ENCODE measurements around the gene LHX3.

The LHX3 gene

DNA sequence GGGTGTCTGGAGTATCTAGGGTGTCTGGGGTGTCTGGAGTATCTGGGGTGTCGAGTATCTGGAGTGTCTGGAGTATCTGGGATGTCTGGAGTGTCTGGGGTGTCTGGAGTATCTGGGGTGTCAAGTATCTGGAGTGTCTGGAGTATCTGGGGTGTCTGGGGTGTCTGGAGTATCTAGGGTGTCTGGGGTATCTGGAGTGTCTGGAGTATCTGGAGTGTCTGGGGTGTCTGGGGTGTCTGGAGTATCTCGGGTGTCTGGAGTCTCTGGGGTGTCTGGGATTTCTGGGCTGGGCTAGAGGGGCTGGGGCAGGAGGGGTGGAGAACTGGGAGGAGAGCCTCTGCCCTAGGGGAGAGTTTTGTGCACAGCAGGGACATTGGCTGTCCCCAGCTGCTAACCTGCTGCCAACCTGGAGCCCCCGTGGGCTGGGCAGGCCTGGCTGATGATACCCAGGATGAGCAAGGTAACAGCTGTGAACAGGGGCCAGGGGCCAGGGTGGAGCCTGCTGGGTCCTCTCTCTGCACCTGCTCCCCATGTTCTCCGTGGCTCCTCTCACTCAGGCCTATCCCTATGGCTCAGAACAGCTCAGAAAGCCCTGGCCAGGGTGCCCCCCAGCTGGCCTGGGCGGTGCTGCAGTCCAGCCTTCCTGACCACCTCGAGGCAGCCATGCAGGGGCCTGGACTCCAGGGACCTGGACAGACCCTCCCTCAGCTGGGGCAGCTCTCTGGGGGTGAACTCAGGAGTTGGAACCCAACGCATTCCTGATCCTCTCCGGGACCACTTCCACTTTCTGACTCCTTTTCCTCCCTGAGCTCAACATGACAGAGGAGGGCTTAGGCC lies 29.9 kb downstream of the LHX3 start:
- DNase-seq = no peak

DNA sequence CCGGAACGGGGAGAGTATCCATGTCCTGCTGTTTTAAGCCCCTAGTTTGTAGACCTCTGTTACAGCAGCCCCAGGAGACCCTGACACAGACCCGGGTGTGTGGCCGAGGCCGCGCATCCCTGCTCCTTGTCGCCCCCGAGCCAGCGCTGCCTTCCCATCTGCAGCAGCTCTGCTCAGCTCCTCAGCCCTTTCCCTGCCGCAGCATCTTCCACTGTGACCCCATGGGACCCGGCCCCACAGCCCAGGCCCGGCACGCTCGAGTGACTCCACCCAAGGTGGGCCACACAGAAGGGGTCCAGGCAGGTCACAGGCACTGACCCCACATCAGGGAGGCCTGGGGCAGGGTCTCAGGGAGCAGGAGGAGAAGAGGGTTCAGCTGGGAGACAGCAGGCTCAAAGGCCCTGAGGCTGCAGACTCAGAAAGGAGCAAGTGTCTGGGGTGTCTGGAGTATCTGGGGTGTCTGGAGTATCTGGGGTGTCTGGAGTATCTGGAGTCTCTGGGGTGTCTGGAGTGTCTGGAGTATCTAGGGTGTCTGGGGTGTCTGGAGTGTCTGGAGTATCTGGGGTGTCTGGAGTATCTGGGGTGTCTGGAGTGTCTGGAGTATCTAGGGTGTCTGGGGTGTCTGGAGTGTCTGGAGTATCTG lies 31.2 kb downstream of the LHX3 start:
- DNase-seq = no peak

DNA sequence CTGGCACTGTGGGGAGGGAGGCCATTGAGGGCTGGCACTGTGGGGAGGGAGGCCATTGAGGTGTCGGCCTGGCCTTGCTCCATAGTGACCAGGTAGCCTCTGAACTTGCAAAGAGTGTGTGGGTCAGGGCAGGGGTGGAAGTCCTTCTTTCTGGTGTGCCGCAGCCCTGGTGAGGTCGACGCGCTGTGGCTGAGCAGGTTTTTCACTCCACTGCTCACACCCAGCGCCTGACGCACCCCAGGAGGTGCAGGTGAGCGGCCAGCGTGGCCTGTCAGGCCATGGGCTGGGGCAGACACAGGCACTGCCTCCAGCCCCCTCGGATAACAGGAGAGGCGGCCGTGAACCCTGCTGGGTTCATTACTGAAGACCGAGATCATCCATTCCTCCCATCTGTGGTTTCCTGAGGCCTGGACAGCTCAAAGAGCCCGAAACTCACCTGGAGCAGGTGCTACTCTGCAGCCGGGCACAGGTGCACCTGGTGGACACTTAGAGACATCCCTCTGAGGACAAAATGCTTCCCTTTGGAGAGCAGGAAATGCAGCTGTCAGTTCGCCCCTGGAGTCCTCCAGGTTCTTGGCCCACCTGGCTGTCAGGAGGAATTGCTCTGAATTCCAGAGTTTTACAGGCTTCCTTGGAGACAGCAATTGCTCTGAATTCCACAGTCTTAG lies 32.4 kb downstream of the LHX3 start:
- DNase-seq = no peak

DNA sequence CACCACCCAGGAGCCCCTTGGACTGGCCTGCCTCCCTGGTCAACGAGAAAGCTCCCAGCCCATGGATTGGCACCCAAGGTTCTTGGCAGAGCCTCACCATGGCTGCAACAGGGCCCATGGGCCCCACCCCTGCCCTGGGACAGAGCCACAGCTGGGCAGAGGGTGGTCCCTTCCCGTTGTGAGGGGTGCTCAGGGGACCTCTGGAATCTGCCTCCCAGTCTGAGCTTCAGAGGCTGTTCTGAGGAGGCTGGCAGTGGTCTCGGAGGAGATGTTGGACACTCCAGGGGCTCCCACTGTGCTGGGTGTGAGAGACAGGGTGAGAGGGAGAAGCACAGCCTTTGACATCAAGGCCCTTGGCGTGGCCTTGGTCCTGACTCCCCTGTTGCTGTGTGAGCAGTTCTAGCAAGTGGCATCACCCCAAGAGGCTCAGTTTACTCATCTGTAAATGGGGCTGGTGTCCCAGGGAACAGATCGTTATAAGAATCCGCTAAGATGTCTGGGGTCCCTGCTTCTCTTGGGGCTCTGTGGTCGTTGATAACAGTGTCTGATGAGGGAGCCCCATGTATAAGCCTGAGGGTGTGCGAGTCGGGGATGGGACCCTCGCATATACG lies 33.0 kb downstream of the LHX3 start:
- no peak for DNase-seq

DNA sequence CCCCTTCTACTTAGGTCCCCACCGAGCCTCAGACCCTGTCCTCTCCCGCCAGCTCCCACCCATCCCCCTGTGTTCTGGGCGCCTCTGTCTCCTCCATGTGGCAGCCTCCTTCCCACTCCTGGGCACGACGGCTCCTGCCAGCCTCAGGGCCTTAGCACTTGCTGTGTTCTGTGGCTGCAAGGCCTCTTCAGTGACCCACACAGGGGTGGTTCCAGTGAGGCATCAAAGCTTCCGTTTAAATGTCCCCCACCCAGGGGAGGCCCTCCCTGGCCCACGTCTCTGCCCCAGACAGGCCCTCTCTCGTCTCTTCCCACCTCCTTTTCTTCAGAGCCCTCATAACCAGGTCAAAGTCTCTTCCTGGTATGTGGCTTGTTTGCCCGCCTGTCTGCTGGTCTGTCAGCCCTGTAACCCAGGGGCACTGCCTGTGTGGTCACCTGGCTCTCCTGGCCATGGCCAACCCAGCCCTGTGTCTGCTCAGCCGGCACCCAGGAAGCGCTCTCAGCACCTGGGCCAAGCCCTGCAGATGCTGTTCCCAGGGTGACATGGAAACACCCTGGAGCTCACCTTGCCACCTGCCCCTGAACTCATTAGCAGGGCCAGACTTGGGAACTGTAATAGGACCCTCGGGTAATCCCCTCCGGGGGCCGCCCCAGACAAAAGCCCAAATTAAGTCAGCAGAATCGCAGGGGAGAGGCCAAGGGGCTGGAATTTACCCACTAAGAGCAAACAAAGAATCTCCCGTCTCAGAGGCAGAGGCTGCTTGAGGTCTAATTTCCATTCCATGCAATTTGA lies 33.7 kb downstream of the LHX3 start:
- DNase-seq = no peak

DNA sequence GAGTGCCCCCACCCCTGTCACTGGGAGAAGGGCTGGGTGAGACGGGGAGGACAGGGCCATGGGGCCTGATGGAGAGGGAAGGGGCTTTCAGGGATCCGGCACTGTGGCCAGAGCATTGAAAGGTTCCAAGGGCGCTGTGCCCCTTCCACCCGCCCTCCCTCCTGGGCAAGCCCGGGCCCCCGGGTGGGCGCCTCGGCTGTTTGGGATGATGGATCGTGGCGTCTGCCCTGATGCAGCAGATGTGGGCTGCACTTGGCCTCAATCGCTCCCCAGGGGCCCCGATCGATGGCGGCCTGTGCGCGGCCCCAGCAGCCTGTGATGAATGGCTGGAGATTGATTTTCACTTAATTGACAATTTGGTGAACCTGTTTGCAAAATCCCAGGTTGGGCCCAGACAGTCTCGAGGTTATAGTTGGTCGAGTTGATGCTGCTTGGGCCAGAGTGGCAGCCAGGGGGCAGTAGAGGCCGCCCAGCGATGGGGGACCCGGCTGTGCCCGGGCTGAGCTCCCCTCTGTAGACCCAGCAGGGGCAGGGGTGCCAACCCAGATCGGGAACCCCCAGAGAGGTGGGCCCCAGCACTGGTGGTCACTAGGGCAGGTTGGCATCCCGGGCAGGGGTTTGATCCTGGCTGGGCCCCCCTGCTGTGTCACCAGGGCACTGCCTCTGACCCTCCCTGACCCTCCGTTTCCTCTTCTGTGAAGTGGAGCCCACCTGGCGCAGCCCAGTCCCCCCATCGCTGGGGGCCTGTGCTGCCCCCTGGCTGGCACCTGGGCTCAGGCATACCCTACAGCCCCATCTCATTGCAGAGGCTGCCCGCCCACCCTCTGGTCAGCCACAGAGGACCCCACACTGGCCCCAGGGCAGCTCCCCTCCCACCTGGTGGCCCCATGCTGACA lies 34.7 kb downstream of the LHX3 start:
- no peak for DNase-seq

DNA sequence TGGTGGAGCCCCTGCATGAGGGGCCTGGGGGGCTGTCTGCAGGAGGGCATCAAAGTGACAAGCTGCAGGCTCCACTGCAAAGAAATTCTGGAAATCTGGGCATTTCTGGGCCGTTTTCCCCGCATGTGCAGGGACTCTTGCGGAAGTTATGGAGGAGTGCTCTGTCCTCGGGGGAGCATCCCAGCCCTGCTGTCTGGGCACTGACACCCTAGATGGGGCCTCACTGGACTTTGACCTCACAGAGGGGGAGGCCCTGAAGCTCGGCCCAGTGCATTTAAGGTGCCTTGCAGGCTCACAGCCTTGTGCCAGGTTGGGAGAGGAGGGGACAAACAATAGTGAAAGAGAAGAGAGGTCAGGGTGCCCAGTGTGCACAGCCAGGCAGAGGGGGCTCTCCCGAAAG lies 35.4 kb downstream of the LHX3 start:
- DNase-seq = no peak

DNA sequence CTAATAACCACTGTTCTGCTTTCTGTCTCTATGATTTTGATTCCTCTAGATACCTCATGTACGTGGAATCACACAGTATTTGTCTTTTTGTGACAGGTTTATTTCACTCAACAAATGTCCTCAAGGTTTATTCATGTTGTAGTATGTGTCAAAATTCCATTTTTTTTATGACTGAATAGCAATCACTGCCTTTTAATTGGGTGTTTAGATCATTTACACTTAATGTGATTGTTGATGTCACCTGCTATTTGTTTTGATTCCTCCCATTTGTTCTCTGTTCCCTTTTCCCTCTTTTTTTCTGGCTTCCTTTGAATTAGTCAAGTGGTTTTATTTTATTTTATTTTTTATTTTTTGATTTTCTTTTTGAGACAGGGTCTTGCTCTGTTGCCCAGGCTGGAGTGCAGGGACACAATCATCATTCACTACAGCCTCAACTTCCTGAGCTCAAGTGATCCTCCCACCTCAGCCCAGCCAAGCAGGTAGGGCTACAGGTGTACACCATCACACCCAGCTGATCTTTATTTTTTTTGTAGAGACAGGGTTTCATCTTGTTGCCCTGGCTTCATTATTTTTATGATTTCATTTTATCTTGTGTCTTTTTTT lies 41.6 kb downstream of the LHX3 start:
- DNase-seq = no peak

DNA sequence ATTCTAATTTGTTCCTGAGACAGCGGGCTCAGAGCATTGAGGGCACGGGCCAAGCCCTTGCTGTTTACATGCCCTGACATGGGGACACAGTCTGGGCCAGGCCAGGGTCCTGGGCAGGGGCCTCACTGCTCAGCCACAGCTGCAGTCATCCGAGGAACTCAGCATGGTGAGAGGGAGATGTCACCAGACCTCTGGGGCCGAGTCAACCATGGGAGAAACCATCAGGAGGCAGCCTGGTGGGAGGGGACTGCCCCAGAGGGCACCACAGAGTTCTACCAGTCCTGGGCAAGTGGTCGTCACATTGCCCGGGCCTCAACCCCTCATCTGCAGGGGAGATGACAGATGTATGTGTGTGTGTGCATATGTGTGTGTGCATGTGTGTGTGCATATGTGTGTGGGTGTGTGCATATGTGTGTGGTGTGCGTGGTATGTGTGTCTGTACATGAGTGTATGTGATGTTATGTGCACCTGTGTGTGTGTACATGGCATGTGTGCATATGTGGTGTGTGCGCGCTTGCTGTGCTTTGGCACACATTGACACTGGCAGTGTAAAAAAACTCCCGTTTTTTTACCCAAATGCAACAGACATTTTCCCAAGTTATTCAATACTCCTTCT lies 43.8 kb downstream of the LHX3 start:
- DNase-seq = no peak

DNA sequence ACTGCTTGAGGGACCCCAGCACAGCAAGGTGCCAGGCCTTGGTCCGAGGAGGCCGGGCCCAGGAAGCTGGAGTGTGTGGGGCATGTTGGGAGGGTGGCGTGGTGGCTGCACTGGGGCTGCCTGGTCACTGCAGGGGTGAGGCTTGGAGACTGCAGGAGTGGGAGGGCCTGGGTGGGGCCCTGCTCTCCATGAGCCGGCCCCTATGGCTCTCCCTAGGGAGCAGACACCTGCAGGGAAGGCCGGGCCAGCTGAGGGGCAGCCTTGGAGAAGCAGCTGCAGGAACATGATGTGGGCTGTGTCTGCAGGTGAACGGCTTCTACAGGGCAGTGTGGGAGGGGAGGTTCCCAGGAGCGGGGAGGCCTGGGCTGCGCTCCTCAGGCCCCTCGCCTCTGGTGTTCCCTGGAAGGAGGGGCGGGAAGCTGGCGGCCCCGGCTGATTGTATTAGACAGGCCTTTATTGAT lies 44.5 kb downstream of the LHX3 start:
- no peak for DNase-seq

DNA sequence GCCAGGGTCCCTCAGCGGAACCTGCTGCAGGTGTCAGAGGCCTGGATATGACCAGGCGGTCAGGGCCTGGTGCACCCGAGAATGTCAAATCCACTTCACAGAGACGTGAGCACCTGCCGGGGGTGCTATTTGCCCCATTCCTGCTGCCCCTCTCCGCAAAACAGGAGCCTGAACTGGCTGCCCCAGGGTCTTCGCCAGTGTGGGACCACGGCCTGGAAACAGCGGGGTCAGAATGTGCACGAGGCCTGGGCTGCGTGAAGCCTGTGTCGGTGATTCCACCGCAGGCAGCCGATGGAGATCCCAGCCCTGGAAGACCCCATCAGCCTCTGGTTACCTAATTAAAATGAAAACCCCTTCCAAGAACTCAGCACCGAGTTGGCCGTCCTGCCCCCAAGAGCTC lies 45.1 kb downstream of the LHX3 start:
- DNase-seq = no peak

DNA sequence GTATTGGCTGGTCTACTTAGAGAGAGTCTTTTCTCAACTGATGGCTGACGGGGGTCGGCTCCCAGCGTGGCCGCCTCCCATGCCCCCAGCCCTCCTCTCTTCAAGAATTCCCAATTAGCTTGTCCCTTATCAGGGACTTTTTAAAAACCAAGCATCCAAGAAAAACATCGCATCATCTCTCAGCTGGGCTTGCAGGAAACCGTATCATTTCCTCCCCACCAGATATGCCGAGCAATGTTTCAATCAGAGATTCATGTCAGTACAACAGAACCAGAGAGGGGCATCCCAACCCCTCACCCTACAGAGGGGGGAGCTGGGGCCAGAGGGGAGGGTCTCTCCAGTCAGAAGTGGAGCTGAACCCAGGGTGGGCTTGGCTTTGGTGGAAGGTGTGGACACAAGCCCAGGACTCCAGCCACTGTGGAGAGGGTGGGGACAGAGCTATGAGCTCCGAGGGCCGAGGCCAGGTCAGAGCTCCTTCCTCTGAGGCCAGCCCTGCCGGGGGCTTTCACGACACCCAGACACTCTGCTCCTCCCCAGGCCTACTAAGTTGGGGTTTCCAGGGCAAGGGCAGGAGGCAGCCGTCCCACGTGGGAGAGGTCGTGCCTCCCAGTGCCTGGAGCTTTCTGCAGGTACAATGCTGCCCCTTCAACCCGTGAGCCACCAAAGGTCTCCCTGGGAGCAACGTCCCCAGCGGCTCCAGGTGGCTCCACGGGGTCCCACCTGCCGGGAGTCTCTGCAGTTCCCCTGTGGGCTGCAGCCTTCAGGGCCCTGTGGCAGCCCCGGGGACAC lies 47.3 kb downstream of the LHX3 start:
- DNase-seq = no peak

DNA sequence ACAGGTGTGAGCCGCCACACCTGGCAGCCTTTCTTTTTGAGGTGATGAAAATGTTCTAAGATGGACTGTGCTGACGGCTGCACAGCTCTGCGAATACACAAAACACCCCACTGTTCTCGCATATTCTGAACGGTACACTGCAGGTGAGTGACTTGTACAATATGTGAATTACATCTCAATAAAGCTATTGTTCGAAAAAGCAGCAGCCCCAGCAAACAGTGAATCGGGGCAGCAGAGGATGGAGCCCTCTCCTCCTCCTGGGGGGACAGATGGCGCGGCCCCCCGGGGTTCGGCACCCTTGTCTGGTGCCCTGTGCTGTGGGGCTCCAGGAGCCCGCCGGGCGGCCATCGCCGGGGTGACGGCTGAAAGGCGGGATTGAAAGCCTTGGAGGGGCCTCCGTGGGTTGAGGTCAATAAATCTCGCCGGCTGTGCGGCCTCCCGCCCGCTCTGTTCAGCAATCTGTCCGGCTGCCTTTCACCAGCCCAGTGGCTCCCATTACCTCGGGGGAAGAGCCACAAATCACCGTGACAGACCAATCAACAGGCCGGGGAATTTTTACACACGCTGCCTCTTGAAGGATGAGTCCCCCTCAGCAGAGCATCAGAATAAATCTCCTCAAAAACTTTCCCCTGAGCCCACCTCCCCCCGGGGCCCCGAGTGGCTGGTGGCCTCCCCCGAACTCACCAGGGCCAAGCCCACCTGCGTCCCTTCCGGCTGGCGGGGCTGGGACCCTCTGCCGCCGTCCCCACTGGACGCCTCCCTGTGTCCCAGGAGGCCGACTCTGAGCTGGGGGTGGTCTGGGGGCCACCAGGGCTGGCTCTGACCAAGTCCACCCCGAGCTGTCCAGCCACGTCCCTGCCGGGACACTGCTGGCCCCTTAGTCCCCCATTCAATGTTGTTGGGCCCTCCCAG lies 48.5 kb downstream of the LHX3 start:
- no peak for DNase-seq

DNA sequence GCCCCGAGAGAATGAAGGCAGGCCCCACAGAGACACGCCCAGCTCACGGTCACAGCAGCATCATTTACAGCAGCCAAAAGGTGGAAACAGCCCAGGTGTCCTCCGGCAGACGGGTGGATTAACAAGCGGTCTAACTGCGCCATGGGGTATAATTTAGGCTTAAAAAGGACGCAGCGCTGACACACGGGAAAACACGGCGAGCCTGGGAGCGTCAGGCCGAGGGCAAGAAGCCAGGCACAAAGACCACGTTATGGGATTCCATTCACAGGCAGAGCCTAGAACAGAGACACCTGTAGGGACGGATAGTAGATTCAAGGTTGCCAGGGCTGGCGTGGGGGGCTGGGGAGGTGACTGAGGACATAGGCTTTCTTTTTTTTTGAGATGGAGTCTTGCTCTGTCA lies 49.4 kb downstream of the LHX3 start:
- DNase-seq = no peak

DNA sequence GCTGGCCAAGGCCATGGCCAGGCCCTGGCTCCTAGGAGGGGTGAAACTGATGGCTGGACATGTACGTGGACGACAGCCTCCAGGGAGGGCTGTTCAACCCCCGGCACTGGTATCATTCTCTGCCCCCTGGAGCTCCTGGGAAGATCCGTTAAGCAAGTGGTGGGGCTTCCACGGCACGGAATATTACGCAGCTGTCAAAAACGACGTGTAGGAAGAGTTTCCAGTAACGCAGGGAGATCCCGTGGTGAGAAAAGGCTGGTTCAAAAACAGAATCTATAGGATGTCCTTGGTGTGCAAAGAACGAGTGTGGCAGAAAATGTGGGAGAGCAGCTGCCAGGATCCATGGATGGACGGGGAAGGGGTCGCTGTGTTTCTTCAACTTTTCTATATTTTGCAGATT lies 50.0 kb downstream of the LHX3 start:
- no peak for DNase-seq

DNA sequence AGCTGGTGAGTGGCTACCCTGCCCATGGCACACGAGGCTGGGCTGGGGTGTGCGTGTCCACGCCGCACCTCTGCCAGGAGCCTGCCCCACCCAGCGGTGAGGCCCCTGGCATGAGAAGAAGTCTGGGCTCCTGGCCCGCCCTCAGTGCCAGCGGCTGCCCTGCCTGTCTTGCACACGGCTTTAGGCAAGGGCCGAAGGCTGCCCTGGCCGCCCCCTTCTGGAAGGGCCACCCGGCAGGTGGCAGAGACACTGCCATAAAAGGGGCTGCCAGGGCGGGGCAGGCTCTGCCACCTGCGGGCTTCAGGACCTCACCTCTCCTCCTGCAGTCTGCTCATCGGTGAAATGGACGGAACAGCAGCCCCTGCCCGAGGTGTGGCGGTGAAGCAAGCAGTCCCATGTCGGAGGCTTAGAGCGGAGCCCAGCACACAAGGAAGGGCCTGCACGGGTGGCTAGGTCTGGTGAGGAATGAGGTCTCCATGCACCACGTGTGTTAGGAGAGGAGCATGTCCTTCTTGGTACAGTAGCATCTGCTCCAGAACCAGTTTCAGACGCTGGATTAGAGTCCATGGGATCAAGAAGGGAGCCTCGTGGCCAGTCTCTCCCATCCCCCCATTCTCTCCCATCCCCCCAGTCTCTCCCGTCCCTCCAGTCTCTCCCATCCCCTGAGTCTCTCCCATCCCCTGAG lies 51.4 kb downstream of the LHX3 start:
- no peak for DNase-seq

DNA sequence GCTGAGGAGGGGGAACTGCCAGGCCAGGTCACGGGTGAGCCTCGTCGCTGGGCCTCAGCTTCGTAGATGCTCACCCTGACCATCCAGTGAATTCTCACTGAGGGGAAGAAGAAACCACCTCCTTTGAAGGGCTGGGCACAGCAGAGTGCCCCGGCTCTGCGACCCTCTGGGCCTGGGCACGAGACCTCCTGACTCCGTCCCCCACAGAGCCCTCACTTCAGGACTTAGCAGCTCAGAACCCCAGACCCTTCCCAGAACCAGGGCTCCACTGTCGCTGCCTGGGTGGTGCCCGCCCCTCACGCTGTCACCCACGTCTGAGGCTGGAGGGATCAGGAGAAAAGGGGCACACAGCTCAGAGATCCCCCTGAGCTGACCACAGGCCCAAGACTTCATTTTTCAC lies 52.0 kb downstream of the LHX3 start:
- no peak for DNase-seq

DNA sequence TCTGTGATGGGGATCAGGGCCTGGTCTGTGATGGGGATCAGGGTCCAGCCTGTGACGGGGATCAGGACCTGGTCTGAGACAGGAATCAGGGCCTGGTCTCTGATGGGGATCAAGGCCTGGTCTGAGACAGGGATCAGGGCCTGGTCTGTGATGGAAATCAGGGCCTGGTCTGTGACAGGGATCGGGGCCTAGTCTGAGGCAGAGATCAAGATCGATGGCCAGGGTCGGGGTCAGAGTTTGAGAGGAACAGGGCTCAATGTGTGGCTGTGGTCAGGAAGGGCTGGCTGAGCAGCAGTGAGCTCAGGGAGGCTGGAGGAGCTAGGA lies 52.4 kb downstream of the LHX3 start:
- no peak for DNase-seq

Measured in NCI-H1694 treated with DMSO at 0.1 percent for 48 hours (cell line).